ENCODE data around the gene LDLRAD4. TPM values are rescaled to one million over a fixed set of nuclear protein-coding genes. Genes with fewer than 3 reads are reported as not detected.

Gene LDLRAD4
- total RNA-seq, 1 donor from 2014 or later: 18.4 TPM

DNA sequence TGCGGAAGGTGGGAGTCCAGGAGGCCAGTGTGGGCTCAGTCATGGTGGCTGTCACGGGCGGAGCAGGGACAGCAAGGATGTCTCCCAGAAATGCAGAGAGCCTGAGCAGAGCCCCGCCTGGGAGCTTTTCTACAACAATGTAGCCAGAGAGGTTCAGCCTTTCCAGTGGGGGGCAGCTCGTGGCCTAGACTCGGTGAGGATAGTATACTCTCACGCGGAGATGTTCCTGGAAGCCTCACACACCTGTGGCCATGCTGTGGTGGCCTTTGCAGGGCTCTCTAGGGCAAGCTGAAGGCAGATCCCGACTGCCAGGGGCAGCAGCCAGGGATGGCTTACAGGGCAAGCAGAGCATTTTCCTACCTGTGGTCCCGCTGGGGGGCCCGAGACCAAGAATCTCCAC lies 244.1 kb downstream of the LDLRAD4 start:
- peak; percentile 39 for DNase-seq

DNA sequence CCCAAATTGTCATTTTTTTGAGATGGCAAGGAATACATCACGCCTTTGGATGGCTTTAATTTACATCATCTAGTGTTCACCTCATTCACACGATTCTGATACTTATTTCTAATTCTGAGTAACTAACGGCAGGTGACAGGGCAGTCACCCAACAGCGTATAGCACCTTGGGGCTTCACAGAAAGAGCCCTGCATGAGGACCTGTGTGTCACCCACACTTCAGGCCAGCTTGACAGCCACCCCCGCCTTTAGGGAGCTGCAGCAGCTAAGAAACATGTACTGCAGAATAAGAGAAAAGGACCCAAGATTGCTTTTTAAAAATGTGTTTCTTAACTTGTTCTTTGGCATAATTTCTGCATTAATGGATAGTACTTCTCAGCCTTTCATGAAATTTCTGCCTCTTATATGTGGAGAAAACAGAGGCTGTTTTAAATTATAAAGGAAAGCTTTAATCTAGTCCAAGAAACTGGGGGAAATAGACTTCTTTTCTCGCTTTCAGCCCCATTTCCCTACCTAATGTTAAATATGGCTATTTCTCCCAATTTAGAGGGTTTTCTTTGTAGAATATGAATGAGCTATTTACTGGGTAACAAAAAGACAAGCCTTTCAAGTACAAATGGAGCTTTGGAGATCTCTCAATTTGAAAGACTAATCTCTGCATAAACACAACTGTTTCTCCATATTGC lies 245.1 kb downstream of the LDLRAD4 start:
- ATAC-seq: no peak
- Histone ChIP-seq H3K4me1 (peaks cover 24% of the 10 kb centered on the region), H3K27me3 (no peaks in the 10 kb centered on the region), H3K9me3 (no peaks in the 10 kb centered on the region), H3K4me3 (no peak overlapping the region), H3K36me3 (no peaks in the 10 kb centered on the region), H3K27ac (no peak overlapping the region)
- TF ChIP-seq, protein P1, sequence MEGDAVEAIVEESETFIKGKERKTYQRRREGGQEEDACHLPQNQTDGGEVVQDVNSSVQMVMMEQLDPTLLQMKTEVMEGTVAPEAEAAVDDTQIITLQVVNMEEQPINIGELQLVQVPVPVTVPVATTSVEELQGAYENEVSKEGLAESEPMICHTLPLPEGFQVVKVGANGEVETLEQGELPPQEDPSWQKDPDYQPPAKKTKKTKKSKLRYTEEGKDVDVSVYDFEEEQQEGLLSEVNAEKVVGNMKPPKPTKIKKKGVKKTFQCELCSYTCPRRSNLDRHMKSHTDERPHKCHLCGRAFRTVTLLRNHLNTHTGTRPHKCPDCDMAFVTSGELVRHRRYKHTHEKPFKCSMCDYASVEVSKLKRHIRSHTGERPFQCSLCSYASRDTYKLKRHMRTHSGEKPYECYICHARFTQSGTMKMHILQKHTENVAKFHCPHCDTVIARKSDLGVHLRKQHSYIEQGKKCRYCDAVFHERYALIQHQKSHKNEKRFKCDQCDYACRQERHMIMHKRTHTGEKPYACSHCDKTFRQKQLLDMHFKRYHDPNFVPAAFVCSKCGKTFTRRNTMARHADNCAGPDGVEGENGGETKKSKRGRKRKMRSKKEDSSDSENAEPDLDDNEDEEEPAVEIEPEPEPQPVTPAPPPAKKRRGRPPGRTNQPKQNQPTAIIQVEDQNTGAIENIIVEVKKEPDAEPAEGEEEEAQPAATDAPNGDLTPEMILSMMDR (IDR thresholded peaks at IDR 0.05): no peak
- no peak for DNase-seq
- intact Hi-C loops (cut with DNase I): no loop called here

More for the DNA sequence above, 244.1 kb downstream of the LDLRAD4 start:
- Histone ChIP-seq H3K27ac (no peak overlapping the region), H3K4me3 (no peak overlapping the region), H3K36me3 (no peaks in the 10 kb centered on the region), H3K4me1 (peaks cover 24% of the 10 kb centered on the region), H3K27me3 (no peaks in the 10 kb centered on the region), H3K9me3 (no peaks in the 10 kb centered on the region)
- ATAC-seq: no peak
- TF ChIP-seq, protein P1 (IDR thresholded peaks at IDR 0.05): no peak
- intact Hi-C loops (cut with DNase I): no loop called here

DNA sequence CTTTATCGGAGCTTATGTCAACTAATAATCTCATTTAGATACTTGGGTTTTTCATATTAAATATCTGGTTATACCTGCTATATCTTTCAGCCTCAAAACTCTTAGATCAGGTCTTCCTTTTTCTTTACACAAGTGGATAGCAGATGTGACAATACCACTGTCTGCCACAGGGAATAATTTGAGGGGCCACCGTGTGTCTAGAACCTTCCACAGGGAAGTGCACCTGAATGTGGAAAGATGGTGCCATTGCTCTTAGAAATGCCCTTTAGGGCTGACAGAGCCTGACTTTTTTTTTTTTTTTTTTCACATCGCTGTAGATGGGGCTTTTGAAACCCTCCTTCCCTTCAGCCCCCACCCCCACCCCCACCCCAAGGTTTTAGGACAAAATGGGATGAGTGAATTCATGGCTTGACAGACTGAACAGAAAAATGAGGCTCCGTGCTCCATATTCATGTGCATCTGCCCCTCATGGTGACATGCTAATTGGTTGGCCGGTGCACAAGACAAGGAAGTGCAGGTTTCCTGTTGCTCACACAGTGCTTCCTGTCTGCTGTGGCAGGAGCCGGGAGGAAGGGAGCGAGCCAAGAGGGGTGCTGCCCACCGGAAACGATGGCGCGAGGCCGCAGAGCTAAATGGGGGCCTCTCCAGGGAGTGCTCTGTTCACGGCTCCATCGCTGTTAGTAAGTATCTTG lies 246.0 kb downstream of the LDLRAD4 start:
- intact Hi-C loops (cut with DNase I): no loop called here
- H3K4me3 ChIP-seq: peak overlapping the region; percentile 34

DNA sequence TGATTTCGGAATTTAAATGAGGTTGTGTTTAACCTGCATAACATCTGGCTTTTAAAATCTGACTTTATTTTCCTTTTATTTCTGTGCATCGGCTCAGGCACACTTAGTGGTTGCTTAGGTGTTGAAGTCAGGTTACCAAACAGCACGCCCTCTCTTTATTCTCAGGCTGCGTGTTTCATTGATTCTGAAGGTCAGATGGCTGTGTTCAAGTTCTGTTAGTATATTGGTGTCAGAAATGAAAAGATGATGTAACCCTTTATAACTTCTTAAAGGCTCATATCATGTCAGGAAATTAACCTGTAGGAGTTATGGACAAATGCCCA lies 246.5 kb downstream of the LDLRAD4 start:
- peak overlapping the region; percentile 58 for H3K27ac ChIP-seq
- peak overlapping the region; percentile 34 for H3K4me3 ChIP-seq
- H3K36me3 ChIP-seq: no peaks in the 10 kb centered on the region
- peaks cover 25% of the 10 kb centered on the region for H3K4me1 ChIP-seq
- DNase-seq: no peak
- TF ChIP-seq, protein P1 (IDR thresholded peaks at IDR 0.05): no peak
- no peaks in the 10 kb centered on the region for H3K27me3 ChIP-seq
- H3K9me3 ChIP-seq: no peaks in the 10 kb centered on the region
- intact Hi-C loops (cut with DNase I): no loop called here
- ATAC-seq: no peak

More for the DNA sequence above, 246.0 kb downstream of the LDLRAD4 start:
- TF ChIP-seq, protein P1 (IDR thresholded peaks at IDR 0.05): no peak
- ATAC-seq (peak; percentile 93), DNase-seq (peak; percentile 80)
- Histone ChIP-seq H3K27ac (peak overlapping the region; percentile 58), H3K36me3 (no peaks in the 10 kb centered on the region), H3K27me3 (no peaks in the 10 kb centered on the region), H3K9me3 (no peaks in the 10 kb centered on the region), H3K4me1 (peaks cover 24% of the 10 kb centered on the region)

DNA sequence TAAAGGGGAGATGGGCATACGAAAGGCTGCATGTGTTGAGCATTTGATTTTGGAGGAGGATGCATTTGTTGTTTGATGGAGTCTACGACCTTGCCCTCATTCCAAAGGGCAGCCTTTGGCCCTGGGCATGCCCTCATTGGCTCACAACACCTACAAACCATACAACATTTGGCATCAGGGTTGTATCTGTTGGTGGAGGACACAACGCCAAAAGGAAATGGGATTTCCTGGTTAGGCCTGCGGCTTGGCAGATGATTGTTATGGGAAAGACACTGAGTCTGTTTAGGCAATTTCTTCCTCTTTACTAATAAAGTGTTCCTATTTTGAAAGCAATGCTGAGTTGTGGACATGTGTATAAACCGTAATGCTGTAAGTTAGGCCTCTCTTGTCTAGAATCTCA lies 246.9 kb downstream of the LDLRAD4 start:
- peak overlapping the region; percentile 34 for H3K4me3 ChIP-seq

More for the DNA sequence above, 246.9 kb downstream of the LDLRAD4 start:
- TF ChIP-seq, protein P1 (IDR thresholded peaks at IDR 0.05): no peak
- Histone ChIP-seq H3K36me3 (no peaks in the 10 kb centered on the region), H3K27me3 (no peaks in the 10 kb centered on the region), H3K4me1 (peaks cover 29% of the 10 kb centered on the region), H3K9me3 (no peaks in the 10 kb centered on the region), H3K27ac (peak overlapping the region; percentile 58)
- no peak for DNase-seq
- ATAC-seq: peak; percentile 41
- intact Hi-C loops (cut with DNase I): no loop called here

Measured in upper lobe of right lung (tissue), 1 donor.